ENCODE measurements around the gene HIVEP1. TPM values are rescaled to one million over a fixed set of nuclear protein-coding genes. Genes with fewer than 3 reads are reported as not detected.
"Not testable (repeated sequence)": the region's sequence is repeated elsewhere in the genome, so short reads cannot be mapped to it uniquely, and the experiment has no call there.

The HIVEP1 gene
- total RNA-seq, 2 donors from 2014 or later = 22.3 to 34.4 TPM

DNA sequence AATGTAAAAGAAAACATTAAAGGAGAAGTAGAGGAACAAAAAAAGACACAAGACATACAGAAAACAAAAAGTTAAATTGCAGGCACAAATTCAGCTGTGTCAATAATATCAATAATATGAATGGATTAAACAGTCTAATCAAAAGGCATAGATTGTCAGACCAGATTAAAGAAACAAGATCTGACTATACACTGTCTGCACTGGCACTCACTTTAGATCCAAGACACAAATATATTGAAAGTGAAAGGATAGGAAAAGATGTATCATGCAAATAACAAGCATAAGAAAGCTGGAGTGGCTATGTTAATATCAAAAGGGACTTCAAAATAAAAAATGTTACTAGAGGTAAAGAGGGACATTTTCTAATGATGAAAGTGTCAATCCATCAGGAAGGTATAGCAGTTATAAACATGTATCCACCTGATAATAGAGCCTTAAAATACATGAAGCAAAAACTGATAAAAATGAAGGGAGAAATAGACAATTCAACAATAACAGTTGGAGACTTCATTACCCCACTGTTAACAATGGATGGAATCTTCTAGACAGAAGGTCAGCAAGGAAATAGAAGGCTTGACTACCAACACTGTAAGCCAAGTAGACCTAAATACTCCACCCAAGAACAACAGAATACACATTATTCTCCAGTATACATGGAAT, 89.7 kb downstream of the HIVEP1 start:
- TF ChIP-seq, protein P1, sequence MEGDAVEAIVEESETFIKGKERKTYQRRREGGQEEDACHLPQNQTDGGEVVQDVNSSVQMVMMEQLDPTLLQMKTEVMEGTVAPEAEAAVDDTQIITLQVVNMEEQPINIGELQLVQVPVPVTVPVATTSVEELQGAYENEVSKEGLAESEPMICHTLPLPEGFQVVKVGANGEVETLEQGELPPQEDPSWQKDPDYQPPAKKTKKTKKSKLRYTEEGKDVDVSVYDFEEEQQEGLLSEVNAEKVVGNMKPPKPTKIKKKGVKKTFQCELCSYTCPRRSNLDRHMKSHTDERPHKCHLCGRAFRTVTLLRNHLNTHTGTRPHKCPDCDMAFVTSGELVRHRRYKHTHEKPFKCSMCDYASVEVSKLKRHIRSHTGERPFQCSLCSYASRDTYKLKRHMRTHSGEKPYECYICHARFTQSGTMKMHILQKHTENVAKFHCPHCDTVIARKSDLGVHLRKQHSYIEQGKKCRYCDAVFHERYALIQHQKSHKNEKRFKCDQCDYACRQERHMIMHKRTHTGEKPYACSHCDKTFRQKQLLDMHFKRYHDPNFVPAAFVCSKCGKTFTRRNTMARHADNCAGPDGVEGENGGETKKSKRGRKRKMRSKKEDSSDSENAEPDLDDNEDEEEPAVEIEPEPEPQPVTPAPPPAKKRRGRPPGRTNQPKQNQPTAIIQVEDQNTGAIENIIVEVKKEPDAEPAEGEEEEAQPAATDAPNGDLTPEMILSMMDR (IDR thresholded peaks at IDR 0.05) = no peak
- Histone ChIP-seq H3K9me3 (no peaks in the 10 kb centered on the region), H3K27me3 (replicated peaks; ENCODE audit: insufficient read depth) (no peaks in the 10 kb centered on the region), H3K36me3 (no peaks in the 10 kb centered on the region), H3K4me1 (ENCODE audit: control insufficient read depth in 1 of 2, low read depth in 2 of 2) (no peaks in the 10 kb centered on the region), H3K27ac (no peak overlapping the region), H3K4me3 (no peak overlapping the region)
- no peak for ATAC-seq (ENCODE audit: insufficient number of reproducible peaks, low FRiP score, low read depth)
- DNase-seq (ENCODE audit: low spot score) = no peak

DNA sequence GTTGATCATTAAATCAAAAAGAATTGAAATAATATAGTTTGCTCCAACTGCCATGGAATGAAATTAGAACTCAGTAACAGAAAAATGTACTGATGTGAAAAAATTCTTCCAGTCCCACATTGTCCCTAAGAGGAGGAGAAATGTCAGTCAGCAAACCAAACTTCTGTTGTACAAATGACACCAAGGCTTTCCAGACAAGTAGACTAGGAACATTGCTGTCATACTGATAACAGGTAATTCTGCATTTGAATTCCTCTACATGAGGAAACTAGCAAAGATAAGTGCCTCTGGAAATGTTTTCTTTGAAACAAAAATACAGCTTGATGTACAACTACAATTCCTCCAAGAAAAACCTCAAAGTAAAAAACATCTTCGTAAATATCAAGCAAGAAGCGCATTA, 90.2 kb downstream of the HIVEP1 start:
- no peak overlapping the region for H3K27ac ChIP-seq
- ATAC-seq (ENCODE audit: insufficient number of reproducible peaks, low FRiP score, low read depth) = no peak
- no peaks in the 10 kb centered on the region for H3K27me3 ChIP-seq (replicated peaks; ENCODE audit: insufficient read depth)
- H3K4me3 ChIP-seq = no peak overlapping the region
- no peaks in the 10 kb centered on the region for H3K4me1 ChIP-seq (ENCODE audit: control insufficient read depth in 1 of 2, low read depth in 2 of 2)
- no peaks in the 10 kb centered on the region for H3K9me3 ChIP-seq
- TF ChIP-seq, protein P1 (IDR thresholded peaks at IDR 0.05) = no peak
- DNase-seq (ENCODE audit: low spot score) = no peak
- no peaks in the 10 kb centered on the region for H3K36me3 ChIP-seq

DNA sequence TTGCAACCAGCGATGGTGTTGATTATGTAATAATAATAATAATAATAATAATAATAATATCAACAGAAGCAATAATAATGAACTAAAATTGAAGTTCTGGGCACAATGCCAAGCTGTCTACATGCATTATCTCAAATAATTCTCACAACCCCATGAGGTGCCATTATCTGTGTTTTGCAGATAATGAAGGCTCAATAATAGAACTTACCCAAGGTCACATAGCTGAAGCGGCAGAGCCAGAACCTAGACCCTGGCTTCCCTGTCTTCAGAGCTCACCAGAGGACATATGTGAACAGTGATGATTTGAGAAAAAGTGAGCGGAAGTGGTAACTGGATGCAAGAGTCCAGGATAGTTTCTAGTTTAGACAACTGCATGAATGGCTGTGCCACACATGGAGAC, 91.0 kb downstream of the HIVEP1 start:
- no peaks in the 10 kb centered on the region for H3K4me1 ChIP-seq (ENCODE audit: control insufficient read depth in 1 of 2, low read depth in 2 of 2)
- no peaks in the 10 kb centered on the region for H3K27me3 ChIP-seq (replicated peaks; ENCODE audit: insufficient read depth)
- H3K27ac ChIP-seq = no peak overlapping the region
- H3K9me3 ChIP-seq = no peaks in the 10 kb centered on the region
- no peak for DNase-seq (ENCODE audit: low spot score)
- no peaks in the 10 kb centered on the region for H3K36me3 ChIP-seq
- TF ChIP-seq, protein P1 (IDR thresholded peaks at IDR 0.05) = no peak
- no peak for ATAC-seq (ENCODE audit: insufficient number of reproducible peaks, low FRiP score, low read depth)
- no peak overlapping the region for H3K4me3 ChIP-seq

DNA sequence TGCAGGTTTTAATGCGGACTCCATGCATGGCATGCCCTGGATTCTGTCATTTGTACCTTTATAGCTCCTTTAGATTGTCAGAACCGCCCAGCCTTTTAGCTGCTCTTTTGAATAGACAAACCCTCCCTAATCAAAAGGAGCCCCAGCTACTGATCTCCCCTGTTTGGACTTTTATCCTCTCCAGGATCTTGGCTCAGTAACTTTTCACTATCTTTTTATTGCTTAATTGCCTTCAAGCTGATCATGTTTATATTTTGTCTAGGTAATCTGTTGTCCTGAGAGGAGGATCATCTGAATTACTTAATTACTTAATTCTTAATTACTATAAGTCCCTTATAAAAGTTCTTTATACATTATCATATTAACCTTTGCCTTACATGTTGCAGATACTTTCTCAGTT, 93.2 kb downstream of the HIVEP1 start:
- H3K27ac ChIP-seq = no peak overlapping the region
- H3K4me1 ChIP-seq (ENCODE audit: control insufficient read depth in 1 of 2, low read depth in 2 of 2) = no peaks in the 10 kb centered on the region
- H3K9me3 ChIP-seq = no peaks in the 10 kb centered on the region
- H3K4me3 ChIP-seq = no peak overlapping the region
- TF ChIP-seq, protein P1 (IDR thresholded peaks at IDR 0.05) = no peak
- DNase-seq (ENCODE audit: low spot score) (no peak), ATAC-seq (ENCODE audit: insufficient number of reproducible peaks, low FRiP score, low read depth) (no peak)
- no peaks in the 10 kb centered on the region for H3K27me3 ChIP-seq (replicated peaks; ENCODE audit: insufficient read depth)
- peaks cover 6% of the 10 kb centered on the region for H3K36me3 ChIP-seq

DNA sequence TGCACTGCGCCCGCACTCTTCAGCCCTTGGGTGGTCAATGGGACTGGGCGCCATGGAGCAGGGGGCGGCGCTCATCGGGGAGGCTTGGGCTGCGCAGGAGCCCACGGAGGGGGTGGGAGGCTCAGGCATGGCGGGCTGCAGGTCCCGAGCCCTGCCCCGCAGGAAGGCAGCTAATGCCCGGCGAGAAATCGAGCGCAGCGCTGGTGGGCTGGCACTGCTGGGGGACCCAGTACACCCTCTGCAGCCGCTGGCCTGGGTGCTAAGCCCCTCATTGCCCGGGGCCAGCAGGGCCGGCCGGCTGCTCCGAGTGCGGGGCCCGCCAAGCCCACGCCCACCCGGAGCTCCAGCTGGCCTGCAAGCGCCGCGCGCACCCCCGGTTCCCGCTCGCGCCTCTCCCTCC, 96.3 kb downstream of the HIVEP1 start:
- not testable (repeated sequence) for H3K9me3 ChIP-seq

More for the DNA sequence above, 96.3 kb downstream of the HIVEP1 start:
- H3K36me3 ChIP-seq; ATAC-seq (ENCODE audit: insufficient number of reproducible peaks, low FRiP score, low read depth); DNase-seq (ENCODE audit: low spot score); H3K4me3 ChIP-seq; H3K4me1 ChIP-seq (ENCODE audit: control insufficient read depth in 1 of 2, low read depth in 2 of 2); H3K27ac ChIP-seq; H3K27me3 ChIP-seq (replicated peaks; ENCODE audit: insufficient read depth): not testable (repeated sequence)
